Measurements from ENCODE around the gene RPL35.
"Not testable (repeated sequence)": the region's sequence is repeated elsewhere in the genome, so short reads cannot be mapped to it uniquely, and the experiment has no call there.

The RPL35 gene

DNA sequence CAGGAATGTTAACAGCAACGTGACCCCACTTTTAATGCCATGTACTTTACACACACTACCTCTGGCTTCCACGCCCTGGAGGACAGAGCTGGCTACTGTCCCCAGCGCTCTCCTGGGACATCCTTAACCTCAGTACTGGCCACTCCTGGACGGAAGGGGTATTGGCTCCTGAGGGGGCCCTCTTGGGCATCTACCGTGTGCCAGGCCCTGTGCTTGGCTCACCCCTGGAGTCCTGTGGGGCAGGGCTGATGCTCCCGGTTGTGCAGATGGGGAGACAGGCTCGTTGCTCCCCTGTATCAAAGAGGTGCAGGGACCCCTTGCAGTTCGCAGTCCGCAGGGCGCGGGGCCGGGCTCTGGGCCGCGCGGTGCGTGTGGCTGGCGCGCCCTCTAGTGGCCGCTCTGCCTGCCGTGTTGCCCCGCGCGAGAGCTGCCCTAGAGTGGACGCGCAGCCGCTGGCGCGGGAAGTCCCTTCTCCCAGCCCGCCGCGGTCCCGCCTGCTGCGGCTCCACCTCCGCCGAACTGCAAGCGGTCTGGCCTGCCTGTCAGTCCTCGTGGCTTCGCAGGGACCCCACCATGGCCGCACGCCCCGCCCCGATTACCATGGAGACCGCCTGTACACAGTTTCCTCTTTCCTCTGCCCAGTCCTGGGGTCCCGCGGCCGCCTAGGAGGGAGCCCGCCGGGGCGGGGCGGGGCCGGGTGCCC lies 8.8 kb downstream of the RPL35 start, which contains the start of gene WDR38:
Gene WDR38 (plus strand): TSS at position 632 of the 703 bp plus-strand sequence. CDS start 72 bp downstream, outside the sequence.
- DNase-seq (ENCODE audit: low read depth), result peak; percentile 63

DNA sequence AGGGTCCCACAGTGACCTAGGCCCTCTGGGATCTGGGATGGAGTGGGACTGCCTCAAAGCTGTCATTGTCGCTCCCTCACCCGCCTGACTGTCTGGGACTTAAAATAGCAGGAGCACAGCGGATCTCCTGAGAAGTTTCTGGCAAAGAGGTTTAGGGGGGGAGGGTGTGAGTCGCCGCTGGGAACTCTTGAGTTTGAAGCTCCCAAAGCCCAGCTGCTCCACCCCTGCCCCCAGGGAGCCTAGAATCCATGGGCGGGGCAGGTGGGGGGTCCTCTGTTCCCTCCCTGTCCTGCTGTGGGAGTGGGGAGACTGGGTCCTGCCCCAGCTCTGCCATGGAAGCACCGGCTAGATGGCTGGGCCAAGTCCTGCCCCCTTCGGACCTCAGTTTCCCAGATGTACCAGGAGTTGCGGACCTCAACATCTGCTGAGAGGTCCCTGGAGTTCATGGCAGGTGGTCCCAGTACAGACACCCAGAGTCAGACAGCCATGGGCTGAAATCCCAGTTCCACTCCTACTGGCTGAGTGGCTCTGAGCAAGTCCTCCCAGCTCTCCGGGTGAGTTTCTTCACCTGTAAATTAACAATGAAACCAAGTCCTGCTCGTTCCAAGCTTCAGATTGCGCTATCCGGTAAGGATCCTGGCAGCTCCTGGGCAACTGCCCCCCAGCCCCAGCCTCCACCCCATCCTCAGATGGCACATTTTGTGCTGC lies 9.5 kb downstream of the RPL35 start:
- no peak for DNase-seq (ENCODE audit: low read depth)

DNA sequence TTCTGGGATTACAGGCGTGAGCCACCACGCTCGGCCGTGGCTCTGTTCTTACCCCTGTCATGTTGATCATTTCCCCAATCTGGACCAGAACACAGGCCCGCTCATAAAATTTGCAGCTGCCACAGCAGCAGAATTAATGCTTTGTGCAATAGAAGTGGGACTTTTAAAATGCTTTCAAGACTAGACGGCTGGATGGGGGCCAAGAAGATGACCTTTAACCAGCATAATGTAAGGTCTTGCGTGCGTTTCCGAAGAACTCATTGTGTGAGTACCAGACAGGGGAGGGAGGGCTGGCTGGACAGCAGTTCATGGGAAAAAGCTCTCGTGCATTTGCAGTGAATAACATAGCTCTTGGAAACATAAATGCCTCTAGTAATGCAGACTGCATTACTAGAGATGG lies 12.0 kb downstream of the RPL35 start:
- no peak for DNase-seq (ENCODE audit: low read depth)

DNA sequence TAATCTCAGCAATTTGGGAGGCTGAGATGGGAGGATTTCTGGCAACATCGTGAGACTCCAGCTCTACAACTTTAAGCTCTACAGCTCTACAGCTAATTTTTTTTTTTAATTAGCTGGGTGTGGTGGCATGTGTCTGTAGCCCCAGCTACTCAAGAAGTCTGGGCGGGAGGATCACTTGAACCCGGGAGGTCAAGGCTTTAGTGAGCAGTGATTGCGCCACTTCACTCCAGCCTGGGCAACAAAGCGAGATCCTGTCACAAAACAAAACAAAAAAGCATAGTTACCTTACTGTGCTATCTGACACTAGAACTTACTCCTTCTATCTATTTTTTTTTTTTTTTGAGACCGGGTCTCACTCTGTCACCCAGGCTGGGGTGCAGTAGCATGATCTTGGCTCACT lies 14.8 kb downstream of the RPL35 start:
- no peak for DNase-seq (ENCODE audit: low read depth)

DNA sequence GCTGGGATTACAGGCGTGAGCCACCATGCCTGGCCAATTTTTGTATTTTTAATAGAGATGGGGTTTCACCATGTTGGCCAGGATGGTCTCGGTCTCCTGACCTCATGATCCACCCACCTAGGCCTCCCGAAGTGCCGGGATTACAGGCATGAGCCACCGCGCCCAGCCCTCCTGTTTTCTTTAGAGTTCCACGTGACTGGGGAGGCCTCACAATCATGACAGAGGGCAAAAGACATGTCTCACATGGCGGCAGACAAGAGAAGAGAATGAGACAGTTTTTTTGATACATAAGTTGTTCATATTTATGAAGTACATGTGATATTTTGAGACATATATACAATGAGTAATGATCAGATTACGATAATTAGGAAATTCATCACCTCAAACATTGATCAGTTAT lies 15.3 kb downstream of the RPL35 start:
- not testable (repeated sequence) for DNase-seq (ENCODE audit: low read depth)

DNA sequence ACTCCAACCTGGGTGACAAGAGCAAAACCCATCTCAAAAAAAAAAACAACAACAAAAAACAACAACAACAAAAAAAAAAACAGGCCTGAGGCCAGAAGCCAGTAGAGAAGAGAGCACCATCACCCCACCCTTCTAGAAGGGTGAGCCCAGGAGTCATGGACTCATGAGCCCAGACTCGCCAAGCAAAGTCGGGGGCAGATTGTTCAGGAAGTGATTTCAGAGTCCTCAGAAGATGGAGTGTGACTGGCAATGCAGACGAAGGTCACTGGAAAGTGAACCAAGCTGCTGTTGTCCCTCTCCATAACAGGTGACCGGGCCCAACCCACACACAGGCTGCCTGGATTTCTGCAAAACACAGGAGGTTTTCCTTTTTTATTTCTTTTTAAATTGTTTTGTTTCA lies 17.5 kb downstream of the RPL35 start:
- DNase-seq (ENCODE audit: low read depth), result no peak

DNA sequence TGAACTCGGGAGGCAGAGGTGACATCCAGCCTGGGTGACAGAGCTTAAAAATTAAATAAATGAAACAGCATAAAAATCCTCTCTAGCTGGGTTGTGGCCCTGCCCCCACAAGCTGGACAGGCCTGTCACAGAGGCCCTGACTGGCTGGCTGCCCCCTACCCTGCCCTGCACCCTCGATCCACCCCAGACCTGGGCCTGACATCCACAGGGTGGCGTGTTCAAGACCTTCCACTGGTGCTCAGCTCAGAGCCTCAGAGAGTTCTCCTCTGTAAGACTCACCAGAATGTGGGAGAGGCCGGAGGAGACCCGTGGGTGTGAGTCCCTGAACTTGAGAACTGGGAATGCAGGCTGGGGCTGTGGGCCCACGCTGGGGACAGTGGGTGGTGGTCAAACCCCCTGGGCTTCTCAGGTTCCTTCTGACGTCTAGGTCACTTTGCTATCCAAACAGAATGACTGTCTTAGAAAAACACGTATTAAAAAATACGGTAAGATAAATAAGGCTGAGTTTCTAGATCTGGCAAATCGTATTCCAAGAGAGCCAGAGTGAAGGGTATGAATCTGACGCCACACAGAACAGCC lies 18.2 kb downstream of the RPL35 start:
- no peak for DNase-seq (ENCODE audit: low read depth)

DNA sequence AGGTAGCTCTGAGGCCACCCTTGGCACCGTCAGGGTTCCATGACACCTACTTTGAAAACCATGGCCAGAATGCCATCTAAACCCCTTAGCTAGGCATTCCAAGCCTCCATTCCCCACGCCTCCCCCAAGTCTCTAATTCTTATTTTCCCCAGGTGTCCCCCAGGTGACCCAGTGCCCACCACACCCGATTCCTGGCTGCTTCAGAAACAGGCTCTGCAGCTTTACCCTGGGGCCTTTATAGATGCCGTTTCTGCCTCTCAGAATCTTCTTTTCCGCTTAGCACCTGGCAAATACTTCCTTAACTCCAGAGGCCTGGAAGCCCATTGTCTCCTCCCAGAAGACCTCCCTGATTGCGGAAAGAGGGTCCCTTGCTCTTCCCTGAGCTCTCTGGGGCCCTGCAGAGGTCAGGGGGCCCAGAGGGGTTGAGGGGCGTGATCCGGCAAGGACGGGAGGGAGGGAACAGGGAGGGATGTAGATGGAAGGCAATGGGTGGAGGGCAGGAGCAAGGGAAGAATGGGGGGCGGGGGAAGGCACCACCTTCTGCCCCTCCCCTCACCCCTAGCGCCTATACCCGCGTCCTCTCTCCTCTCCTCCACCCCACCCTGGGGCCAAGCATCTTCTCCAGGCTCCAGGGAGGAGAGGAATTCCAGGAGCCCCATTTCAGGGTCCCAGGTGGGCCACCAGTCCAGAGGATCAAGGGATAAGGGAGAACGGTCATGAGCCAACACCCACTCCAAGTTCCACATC lies 20.5 kb downstream of the RPL35 start:
- DNase-seq (ENCODE audit: low read depth), result no peak

DNA sequence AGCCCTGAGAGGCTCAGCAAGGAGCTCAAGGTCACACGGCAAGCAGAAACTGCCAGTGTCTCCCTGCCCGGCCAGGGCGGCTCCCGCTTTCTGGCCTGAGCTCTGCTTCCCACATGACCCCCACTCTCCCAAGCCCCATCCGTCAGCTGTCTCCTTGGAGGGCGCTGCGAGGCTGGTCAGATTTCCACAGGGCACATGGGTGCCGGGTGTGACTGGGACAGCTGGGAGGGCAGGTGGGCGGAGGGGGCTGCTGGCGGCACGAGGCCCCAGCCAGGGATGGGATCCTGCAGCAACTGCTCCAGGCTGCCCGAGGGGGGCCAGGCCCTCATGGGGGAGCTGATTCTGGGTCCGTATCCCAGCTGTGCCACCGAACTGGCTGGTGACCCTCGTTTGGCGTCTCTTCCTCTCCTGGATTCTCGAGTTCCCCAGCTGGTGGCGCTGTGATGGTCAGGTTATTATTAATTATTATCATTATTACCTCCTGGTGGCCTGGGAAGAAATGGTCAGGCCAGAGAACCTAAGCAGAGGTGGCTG lies 21.4 kb downstream of the RPL35 start:
- DNase-seq (ENCODE audit: low read depth), result no peak

DNA sequence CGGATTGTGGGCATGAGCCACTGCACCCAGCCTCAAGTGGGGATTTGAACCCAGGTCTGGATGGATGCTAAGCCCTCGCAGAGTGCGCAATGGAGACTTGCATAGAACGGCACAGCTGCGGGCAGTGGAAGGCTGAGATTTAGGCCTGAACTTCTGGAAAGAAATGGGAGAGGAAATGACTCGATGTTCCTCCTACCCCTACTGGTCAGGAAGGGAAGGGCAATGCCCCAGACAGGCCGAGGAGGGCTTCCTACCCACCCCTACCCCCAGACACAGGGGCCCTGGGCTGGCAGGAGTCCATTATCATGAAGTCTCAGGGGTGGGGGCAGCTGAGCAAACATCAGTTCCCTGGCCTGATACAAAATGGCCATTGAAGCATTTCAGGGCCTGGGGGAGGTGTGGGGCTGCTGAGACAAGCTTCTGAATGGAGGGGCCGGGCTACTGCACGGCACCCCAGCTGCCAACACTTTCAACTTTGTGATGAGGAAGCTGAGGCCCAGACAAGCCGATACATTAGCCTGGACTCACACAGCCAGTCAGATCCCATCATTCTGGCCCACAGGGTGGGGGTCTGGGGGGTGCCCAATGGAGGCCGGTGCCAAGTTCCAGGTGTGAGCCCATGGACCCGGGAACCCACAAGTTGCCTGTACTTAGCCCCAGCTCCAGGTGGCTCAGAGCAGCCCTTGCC lies 22.0 kb downstream of the RPL35 start:
- no peak for DNase-seq (ENCODE audit: low read depth)

DNA sequence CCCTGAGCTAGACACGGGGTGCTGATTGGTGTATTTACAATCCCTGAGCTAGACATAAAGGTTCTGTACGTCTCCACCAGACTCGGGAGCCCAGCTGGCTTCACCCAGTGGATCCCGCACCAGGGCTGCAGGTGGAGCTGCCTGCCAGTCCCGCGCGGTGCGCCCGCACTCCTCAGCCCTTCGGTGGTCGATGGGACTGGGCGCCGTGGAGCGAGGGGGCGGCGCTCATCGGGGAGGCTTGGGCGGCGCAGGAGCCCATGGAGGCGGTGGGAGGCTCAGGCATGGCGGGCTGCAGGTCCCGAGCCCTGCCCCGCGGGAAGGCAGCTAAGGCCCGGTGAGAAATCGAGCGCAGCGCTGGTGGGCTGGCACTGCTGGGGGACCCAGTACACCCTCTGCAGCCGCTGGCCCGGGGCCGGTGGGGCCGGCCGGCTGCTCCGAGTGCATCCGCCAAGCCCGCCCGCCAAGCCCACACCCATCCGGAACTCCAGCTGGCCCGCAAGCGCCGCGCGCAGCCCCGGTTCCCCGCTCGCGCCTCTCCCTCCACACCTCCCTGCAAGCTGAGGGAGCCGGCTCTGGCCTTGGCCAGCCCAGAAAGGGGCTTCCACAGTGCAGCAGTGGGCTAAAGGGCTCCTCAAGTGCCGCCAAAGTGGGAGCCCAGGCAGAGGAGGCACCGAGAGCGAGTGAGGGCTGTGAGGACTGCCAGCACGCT lies 23.0 kb downstream of the RPL35 start:
- not testable (repeated sequence) for DNase-seq (ENCODE audit: low read depth)

DNA sequence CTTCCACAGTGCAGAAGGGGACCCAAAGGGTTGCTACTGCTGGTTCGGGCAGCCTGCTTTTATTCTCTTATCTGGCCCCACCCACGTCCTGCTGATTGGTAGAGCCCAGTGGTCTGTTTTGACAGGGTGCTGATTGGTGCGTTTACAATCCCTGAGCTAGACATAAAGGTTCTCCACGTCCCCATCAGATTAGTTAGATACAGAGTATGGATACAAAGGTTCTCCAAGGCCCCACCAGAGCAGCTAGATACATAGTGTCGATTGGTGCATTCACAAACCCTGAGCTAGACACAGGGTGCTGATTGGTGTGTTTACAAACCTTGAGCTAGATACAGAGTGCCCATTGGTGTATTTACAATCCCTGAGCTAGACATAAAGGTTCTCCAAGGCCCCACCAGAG lies 23.6 kb downstream of the RPL35 start:
- not testable (repeated sequence) for DNase-seq (ENCODE audit: low read depth)

DNA sequence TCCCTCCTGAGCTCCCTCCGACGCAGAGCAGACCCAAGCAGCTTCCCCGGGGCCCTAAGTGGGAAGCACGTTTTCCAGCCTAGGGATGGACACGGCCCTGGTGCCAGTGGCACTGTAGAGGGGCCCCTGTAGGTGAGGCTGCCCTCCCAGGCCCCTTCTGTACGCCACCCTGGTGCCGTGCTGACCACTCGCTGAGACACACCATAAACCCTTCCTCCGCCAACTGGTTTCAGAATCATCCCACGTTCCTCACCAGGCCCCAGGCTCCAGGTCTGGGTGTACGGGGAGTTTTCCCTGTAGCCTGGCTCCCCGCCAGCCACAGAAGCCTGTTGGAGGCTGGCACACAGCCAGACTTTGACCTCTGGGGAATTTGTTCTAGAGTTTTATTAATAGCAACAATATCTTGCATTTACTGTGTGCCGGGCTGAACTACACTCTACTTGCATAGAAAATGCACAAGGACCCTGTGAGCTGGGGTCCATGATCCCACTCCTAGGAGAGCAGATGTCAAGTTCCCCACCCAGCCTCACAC lies 26.7 kb downstream of the RPL35 start:
- no peak for DNase-seq (ENCODE audit: low read depth)

DNA sequence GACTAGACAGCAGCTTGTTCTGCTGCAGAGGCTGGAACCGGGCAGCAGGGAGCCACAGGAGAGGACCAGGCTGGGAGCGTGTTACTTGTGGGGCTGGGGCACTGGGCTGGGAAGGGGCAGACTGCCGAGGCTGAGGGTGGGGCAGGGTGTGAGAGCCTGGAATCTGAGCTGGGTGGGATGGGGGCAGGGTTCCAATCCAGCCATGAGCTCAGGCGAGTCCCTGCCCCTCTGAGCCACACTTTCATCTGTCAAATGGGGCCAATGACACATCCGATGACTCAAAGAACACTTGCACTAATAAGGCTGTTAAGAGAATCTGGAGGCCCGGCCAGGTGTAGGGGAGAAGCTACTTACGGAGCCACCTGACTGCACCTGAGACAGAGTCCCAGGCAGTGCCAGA lies 27.2 kb downstream of the RPL35 start:
- DNase-seq (ENCODE audit: low read depth), result no peak

DNA sequence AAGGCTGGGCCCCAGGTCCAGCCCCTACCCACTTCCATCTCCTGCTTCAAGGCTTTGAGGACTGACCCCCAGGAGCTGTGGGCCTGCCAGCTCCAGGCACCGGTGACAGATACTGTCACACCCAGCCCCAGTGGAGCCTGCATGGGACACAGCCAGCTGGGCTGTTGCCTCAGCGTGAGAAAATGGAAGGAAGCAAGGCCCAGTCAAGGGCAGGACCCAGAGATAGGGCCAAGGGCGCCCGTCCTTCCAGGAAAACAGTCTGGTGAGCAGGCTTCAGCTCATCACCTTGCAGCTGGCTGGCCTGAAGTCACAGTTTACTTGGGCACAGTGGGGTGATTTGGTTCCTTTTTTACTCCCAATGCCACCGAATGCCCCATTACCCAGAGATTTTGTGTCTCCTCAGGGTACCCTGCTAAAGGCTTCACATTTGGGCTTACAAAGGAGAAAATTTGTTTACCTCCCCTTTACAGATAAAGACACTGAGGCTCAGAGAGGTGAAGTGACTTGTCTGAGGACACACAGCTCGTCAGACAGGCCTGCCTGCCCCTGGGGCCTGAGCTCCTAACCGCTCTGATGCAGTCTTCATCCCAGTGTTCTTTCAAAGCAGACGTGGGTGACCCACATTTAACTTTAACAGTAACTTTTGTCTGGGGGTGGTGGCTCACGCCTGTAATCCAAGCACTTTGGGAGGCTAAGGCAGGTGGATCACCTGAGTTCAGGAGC lies 30.0 kb downstream of the RPL35 start:
- DNase-seq (ENCODE audit: low read depth), result no peak

DNA sequence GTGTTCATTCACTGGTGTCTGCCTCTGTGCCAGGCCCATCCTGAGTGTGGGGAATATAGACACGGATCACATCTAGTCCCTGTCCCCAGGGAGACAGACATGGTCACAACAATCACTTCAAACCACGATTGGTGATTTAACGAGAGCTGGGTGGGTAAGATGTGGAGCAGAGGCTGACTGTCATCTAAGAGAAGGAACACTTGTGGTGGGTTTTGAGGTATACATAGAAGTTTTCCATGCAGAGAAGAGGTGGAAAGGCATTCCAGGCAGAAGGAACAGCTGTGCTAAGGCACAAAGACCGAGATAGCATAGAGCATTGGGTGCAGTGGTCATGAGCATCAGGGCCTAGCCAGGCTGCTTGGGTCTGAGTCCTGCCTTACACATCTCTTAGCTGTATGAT lies 31.2 kb downstream of the RPL35 start:
- DNase-seq (ENCODE audit: low read depth), result no peak

DNA sequence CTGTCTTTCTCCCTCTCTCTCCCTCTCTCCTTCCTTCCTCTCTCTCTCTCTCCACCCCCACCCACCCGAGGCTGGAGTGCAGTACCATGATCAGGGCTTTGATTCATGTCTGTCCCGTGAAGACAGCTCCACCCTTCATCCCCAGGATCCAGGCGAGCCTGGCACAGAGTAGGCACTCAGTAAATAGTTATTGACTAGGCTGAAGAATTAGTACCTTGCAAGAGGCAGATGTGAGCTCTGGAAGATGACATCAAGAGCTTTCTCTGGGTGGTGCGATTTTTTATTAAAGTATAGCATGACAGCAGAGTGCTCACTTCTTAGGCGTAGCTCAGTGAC lies 32.5 kb downstream of the RPL35 start:
- no peak for DNase-seq (ENCODE audit: low read depth)

DNA sequence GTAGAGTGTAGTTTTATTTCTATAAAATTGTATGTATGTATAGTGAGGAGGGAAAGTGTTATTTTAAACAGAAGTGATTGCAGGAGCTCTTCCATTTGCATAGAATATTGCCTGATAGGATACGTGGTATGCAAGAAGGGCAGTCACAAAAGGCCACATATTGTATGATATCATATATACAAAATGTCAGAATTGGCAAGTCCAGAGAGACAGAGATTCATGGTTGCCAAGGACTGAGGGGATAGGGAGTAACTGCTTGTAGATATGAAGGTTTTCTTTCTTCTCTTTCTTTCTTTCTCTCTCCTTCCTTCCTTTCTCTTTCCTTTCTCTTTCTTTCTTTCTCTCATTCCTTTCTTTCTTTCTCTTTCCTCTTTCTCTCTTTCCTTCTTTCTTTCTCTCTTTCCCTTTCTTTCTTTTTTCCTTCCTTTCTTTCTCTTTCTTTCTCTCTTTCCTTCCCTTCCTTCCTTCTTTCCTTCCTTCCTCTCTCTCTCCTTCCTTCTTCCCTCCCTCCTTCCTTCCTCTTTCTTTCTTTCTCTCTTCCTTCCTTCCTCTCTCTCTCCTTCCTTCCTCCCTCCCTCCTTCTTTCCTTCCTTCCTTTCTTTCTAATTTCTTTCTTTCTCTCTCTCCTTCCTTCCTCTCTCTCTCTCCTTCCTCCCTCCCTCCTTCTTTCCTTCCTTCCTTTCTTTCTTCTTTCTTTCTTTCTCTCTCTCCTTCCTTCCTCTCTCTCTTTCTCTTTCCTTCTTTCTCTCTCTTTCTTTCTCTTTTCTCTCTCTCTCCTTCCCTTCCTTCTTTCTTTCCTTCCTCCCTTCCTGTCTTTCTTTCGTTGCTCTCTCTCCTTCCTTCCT lies 33.0 kb downstream of the RPL35 start:
- DNase-seq (ENCODE audit: low read depth), result no peak
